Heart left ventricle (tissue), 16 donors: ENCODE measurements around the gene OR5H6. TPM values are rescaled to one million over a fixed set of nuclear protein-coding genes. Genes with fewer than 3 reads are reported as not detected.

Source experiments
- ATAC-seq, 4 donors: fragments of 200-7000 bp; cut with Tn5 transposase; one replicate each; pipeline ENCODE4 v1.9.1; 2020 to 2022; ENCODE audit warnings: moderate library complexity in 4 of 4, mild to moderate bottlenecking in 3 of 4, moderate number of reproducible peaks in 1 of 4
- DNase-seq, 5 donors: peaks; one replicate each; pipeline ENCODE4 v3.0.0-alpha.2; 2020
- H3K27ac ChIP-seq, 12 donors: fragments of 200-600 bp; sonication (generic) in 4 of 12; one replicate each; pipeline versions ENCODE4 v1.5.0 to v1.8.0; 2016 to 2022; ENCODE audit warnings: mild to moderate bottlenecking in 2 of 12
- H3K27me3 ChIP-seq, 9 donors: fragments of 200-600 bp; sonication (generic) in 2 of 9; one replicate each; pipeline versions ENCODE4 v1.5.1 to v1.8.0; 2016 to 2022; ENCODE audit warnings: mild to moderate bottlenecking in 3 of 9
- H3K36me3 ChIP-seq, 9 donors: fragments of 200-600 bp; sonication (generic) in 2 of 9; one replicate each; pipeline versions ENCODE4 v1.5.0 to v1.8.0; 2018 to 2022; ENCODE audit warnings: mild to moderate bottlenecking in 2 of 9
- H3K4me1 ChIP-seq, 12 donors: fragments of 200-600 bp; sonication (generic) in 4 of 12; one replicate each; pipeline versions ENCODE4 v1.5.0 to v1.8.0; 2016 to 2022; ENCODE audit warnings: mild to moderate bottlenecking in 3 of 12
- H3K4me3 ChIP-seq, 12 donors: fragments of 200-600 bp; sonication (generic) in 4 of 12; one replicate each; pipeline versions ENCODE4 v1.5.0 to v1.8.0; 2017 to 2022; ENCODE audit warnings: mild to moderate bottlenecking in 9 of 12, moderate library complexity in 4 of 12
- H3K9me3 ChIP-seq, 12 donors: fragments of 200-600 bp; sonication (generic) in 4 of 12; one replicate each; pipeline versions ENCODE4 v1.5.0 to v1.8.0; 2016 to 2022; ENCODE audit warnings: mild to moderate bottlenecking in 1 of 12
- CTCF ChIP-seq, 12 donors: fragments of 200-600 bp; sonication (generic) in 4 of 12; IDR thresholded peaks; one replicate each; pipeline versions ENCODE4 v1.5.0 to v1.8.0; 2018 to 2022; ENCODE audit warnings: antibody characterized with exemption in 12 of 12, mild to moderate bottlenecking in 5 of 12
- POLR2A ChIP-seq, 2 donors: fragments of 450-650 bp; IDR thresholded peaks; one replicate each; pipeline ENCODE4 v1.6.1; 2017; ENCODE audit warnings: antibody characterized with exemption in 2 of 2, mild to moderate bottlenecking in 2 of 2, moderate library complexity in 2 of 2
- WGBS, 4 donors: extraction: QIAGEN DNeasy Blood & Tissue Kit in 2 of 4; methylation state at CpG; one replicate each; pipeline versions ENCODE4 v1.1.5 to v1.1.7; 2013 to 2018; 5-methylcytosine and 5-hydroxymethylcytosine counted together
- intact Hi-C, 10 donors: fragments of 100-400 bp; cut with DNase I; formaldehyde crosslinking; loops; one replicate each; pipeline versions ENCODE4 v1.11.1 to v1.14.2; 2022
- long read RNA-seq, 3 donors: library from polyadenylated mRNA; unstranded; transcript quantifications; one replicate each; pipeline ENCODE4 v2.0.0, GENCODE V29; 2020 to 2021
- polyA plus RNA-seq, 2 donors: library from polyadenylated mRNA; stranded (reverse); fragments of 200-250 nt; gene quantifications; one replicate each; pipeline ENCODE4 v1.2.3, GENCODE V29; 2013
- total RNA-seq, 9 donors: library from RNA; depleted of rRNA in 2 of 9; stranded (reverse); fragments of >200 nt in 2 of 9; fragmentation: NEBNext Ultra II Directional in 3 of 9; extraction: Animal tissue kit (Norgen Biotek cat#: 25700) in 3 of 9; gene quantifications; one replicate each; pipeline versions ENCODE4 v1.1.0 to v1.2.4, GENCODE V29; 2016 to 2023
- donor health status: ischemic (EF 13 %, LVEDD 7.1; RV severe dilation, severe dysfunction).
- donor health status: healthy with polysubstance abuse.
- donor health status: DM: no; HTN: yes; CAD: no.
- donor health status: DM: no; HTN: no; CAD: no.
- donor health status: ischemic (EF 25% LVEDD 6.9; RV normal size, moderate dysfunction).
- donor health status: ischemic (EF 25% LVEDD 5.7; RV mildly dilated, moderate dysfunction).
- donor health status: healthy.
- donor health status: DM: yes; HTN: yes; CAD: no.
- donor health status: ischemic (EF 35%, LVEDD 5.7; RV mildly dilated, moderate dysfunction).
- donor health status: nonischemic (EF 11% LVEDD 7.7; RV severe dilation, severe dysfunction).
- donor health status: DM: yes; HTN: yes; CAD: no.
- donor health status: PGD.
- donor health status: ischemic (EF 29% LVEDD 5.4; RV normal size, mild dysfunction).
- donor health status: nonischemic (EF 23%, LVEDD 6.1; RV moderate dilation, normal function).

Gene OR5H6
- not detected for total RNA-seq
- not detected for polyA plus RNA-seq
- long read RNA-seq, donor 1, result 0 reads
- long read RNA-seq, donor 2, result 0 reads
- long read RNA-seq, donor 3, result 0 reads

GRCh38 chr3:98263944-98264343 lies at the start of gene OR5H6:
Gene OR5H6 (plus strand): TSS chr3:98264244. CDS start chr3:98264333, 89 bp downstream.
- WGBS, 4 donors, result 68 to 84% (median 78%) methylated on average over 3 of the region's 3 CpGs
- Histone ChIP-seq H3K4me3 (no peak within 1 kb of the TSS), H3K4me1 (no peaks in the 10 kb centered on the region), H3K9me3 (peaks cover 0 to 8% (median 0%) of the 10 kb centered on the region in 12 donors), H3K27ac (no peak within 1 kb of the TSS), H3K36me3 (no peaks in the 10 kb centered on the region), H3K27me3 (no peaks in the 10 kb centered on the region)
- intact Hi-C loops, result no loop called here
- ATAC-seq (no peak), DNase-seq (no peak)
- TF ChIP-seq POLR2A (IDR thresholded peaks at IDR 0.05) (no peak), CTCF (IDR thresholded peaks at IDR 0.05) (no peak)

- ATAC-seq (no peak), DNase-seq (no peak)
- no peak for TF ChIP-seq POLR2A (IDR thresholded peaks at IDR 0.05)
- TF ChIP-seq CTCF (IDR thresholded peaks at IDR 0.05), result no peak
- H3K4me1 ChIP-seq, result no peaks in the 10 kb centered on the region
- H3K9me3 ChIP-seq, result no peaks in the 10 kb centered on the region
- H3K4me3 ChIP-seq, result no peak overlapping the region
- H3K27ac ChIP-seq, result no peak overlapping the region
- intact Hi-C loops, result no loop called here
- H3K36me3 ChIP-seq, result no peaks in the 10 kb centered on the region
- WGBS, 4 donors, result 64 to 72% (median 65%) methylated on average over 3 of the region's 3 CpGs
- H3K27me3 ChIP-seq, result no peaks in the 10 kb centered on the region
Measured at GRCh38 chr3:98215051-98215450, 49.0 kb upstream of the OR5H6 start.

- ATAC-seq (no peak), DNase-seq (no peak)
- H3K9me3 ChIP-seq, result no peaks in the 10 kb centered on the region
- TF ChIP-seq POLR2A (IDR thresholded peaks at IDR 0.05) (no peak), CTCF (IDR thresholded peaks at IDR 0.05) (no peak)
- no peak overlapping the region for H3K4me3 ChIP-seq
- no peaks in the 10 kb centered on the region for H3K4me1 ChIP-seq
- intact Hi-C loops, result no loop called here
- WGBS, 4 donors, result 59 to 64% (median 61%) methylated on average over 6 of the region's 6 CpGs
- no peak overlapping the region for H3K27ac ChIP-seq
- H3K36me3 ChIP-seq, result no peaks in the 10 kb centered on the region
- no peaks in the 10 kb centered on the region for H3K27me3 ChIP-seq
Measured at GRCh38 chr3:98223907-98224672, 40.0 kb upstream of the OR5H6 start.

- H3K27ac ChIP-seq, result no peak overlapping the region
- TF ChIP-seq CTCF (IDR thresholded peaks at IDR 0.05), result no peak
- TF ChIP-seq POLR2A (IDR thresholded peaks at IDR 0.05), result no peak
- H3K9me3 ChIP-seq, result no peaks in the 10 kb centered on the region
- H3K4me1 ChIP-seq, result no peaks in the 10 kb centered on the region
- no peak for ATAC-seq
- intact Hi-C loops, result no loop called here
- WGBS, 4 donors, result 78 to 95% (median 86%) methylated on average over 2 of the region's 2 CpGs
- no peaks in the 10 kb centered on the region for H3K27me3 ChIP-seq
- no peaks in the 10 kb centered on the region for H3K36me3 ChIP-seq
- H3K4me3 ChIP-seq, result no peak overlapping the region
- DNase-seq, result no peak
Measured at GRCh38 chr3:98232489-98232888, 31.6 kb upstream of the OR5H6 start.
